ENCODE results near the gene TEF.
"Not testable (repeated sequence)": the region's sequence is repeated elsewhere in the genome, so short reads cannot be mapped to it uniquely, and the experiment has no call there.

Gene TEF

DNA sequence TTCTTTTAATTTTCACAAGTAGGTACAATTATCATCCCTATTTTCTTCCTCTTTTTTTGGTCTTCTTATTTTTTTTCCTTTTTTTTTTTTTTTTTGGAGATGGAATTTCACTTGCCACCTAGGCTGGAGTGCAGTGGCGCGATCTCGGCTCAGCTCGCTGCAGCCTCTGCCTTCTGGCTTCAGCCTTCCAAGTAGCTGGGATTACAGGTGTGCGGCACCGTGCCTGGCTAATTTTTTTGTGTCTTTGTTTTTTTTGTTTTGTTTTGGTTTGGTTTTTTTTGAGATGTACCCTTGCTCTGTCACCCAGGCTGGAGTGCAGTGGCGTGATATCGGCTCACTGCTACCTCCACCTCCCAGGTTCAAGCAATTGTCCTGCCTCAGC lies 48.2 kb downstream of the TEF start:
- no peak for DNase-seq

GRCh38 chr22:41431656-41432055 lies 49.9 kb downstream of the TEF start:
- no peak for DNase-seq

DNA sequence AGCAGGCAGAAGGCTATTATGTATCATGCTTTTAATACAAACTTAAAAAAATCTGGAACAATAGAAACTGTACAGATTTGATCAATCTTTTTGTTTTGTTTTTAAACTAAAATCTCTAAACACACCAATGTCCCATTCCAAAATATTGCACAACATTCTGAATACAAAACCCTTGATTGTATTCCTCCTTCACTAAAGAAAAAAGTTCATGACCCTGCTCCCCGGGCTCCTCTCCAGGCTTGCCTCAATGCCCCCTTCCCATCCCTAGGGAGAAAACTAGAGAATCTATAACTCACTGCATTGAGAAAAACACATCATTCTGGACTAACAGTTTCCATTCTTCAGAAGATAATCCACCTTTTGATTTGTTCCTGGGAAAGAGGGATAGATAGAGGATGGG lies 51.7 kb downstream of the TEF start:
- not testable (repeated sequence) for DNase-seq

- not testable (repeated sequence) for DNase-seq
Observed at GRCh38 chr22:41434361-41435003, 52.7 kb downstream of the TEF start.

DNA sequence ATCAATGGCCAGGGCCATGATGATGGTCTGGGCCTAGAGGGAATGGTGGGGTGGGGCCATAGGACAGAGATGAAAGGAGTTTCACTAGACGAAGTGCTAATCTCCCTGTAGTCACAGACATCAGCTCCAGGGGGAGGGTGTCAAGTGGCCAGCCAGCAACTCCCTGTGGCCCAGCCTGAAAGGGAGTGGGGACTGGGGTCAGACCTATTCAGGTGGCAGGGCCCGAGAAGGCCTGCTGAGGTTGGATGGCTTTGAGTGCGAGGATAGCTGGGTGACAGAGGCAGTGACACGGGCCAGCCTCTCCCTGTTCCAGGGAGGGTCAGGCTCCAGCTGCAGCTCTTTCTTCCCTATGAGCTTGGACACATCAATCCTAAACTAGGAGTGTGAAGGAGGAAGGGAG lies 53.8 kb downstream of the TEF start:
- no peak for DNase-seq

- DNase-seq: no peak
Observed at GRCh38 chr22:41436322-41437113, 54.8 kb downstream of the TEF start.

- DNase-seq: no peak
Observed at GRCh38 chr22:41437198-41437597, 55.5 kb downstream of the TEF start.

GRCh38 chr22:41440511-41440910 lies 58.8 kb downstream of the TEF start:
- not testable (repeated sequence) for DNase-seq

DNA sequence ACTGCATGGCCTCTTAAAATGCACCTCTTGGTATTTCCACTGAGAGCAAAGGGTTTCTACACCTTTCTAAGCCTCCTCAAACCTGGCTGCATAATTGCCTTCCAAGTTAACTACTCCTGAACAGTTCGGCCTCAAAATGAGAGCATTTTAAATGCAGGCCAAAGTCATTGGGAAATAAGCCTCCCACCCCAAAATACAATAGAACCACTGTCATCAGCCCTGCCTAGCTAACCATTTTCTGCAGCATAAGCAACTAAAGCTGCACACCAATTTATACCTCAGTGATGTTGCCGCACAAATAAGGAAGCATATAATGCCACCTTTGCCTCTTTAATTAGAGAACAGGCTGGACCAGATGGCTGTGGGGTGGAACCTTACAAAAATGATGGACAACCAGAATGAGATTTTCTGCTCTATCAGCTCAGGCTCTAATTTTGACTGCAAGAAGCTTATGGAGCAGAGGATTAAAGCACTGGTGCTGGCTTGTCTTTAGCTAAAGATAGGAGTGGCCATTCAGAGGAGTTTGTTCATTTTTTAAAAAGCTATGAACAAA lies 60.6 kb downstream of the TEF start:
- DNase-seq: no peak

DNA sequence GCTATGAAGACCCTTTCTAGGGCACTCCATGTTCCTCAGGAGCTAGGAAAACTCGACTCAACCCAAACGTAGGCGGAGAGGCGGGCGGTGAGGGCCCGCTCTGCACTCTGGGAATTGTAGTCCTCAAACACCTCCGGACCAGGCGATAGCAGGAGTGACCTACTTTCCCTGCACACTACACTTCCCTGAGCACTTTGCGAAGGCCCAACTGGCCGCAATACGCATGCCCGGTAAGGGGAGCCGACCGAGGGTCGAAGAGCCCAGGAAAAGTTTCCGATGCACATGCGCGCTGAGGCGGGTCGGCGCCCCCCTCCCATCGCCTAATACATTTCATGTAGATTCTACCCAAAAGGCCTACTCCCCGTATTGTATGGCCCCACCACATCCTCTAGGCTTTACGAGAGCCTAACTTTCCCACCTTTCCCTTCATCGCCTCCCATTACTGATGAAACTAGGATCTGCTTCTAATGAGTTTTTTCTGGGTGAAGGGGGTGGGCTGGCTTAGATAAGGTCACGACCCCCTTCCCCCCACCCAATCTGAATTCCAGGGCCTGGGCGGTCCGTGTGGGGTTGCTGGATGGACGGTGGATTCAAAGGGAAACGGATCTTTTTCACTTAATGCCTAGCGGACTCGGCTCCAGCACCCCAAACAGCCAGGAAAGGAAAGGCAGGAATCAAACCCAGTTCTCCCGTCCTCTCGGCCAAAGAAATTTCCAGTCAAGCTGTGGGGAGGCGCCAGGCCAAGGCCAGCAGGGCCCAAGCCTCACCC lies 62.8 kb downstream of the TEF start:
- peak; percentile 90 for DNase-seq

DNA sequence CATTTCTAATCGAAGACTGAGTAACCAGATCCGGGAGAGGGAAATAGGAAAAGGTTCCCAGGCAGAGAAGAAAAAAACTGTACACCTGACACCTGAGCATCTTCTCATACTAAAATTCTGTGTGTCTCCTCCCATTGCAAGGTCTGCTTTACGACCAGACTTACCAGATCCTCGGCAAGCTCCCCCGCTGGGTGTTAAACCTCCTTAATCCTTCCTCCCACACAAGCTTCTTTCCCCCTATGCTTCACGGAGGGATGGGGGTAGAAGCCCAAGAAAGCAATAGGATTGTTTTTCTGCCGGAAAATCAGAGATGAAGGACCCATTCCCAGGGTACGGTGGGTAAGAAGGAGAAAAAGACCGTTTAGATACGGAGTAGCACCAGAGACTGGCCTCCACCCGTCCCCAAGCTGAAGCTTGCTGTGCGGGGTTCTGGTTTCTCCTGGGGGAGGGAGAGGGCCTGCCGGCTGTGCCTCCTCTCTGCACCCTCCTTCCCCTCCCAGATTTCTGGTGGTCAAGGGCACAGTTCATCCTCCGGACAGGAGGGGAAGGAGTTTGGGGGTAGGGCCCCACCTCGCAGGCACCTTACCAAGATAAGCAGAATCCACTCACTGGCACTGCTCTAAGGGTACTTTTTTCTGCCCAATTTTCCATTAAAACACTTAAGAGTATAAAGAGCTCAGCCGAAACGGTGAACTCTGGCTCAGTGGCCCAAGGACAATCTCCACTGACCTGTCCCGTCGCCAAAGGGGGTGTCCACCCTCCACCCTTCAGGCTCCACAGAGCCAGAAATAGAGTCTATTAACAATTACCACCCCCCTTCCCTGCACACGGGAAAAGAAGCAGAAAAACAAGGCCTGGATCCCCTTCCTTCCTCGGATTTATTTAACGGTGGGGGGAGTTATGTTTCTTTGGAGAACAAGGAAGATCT lies 63.7 kb downstream of the TEF start:
- DNase-seq: peak; percentile 43

GRCh38 chr22:41446057-41446501 lies 64.3 kb downstream of the TEF start:
- no peak for DNase-seq

- DNase-seq: peak; percentile 96
Observed at GRCh38 chr22:41446639-41447434, 65.1 kb downstream of the TEF start, which contains the start of gene TOB2. Gene TOB2, minus strand, starts transcription at chr22:41446801. Its CDS starts 9,456 bp downstream, at chr22:41437345.

GRCh38 chr22:41447435-41448188 lies 65.9 kb downstream of the TEF start:
- peak; percentile 58 for DNase-seq

DNA sequence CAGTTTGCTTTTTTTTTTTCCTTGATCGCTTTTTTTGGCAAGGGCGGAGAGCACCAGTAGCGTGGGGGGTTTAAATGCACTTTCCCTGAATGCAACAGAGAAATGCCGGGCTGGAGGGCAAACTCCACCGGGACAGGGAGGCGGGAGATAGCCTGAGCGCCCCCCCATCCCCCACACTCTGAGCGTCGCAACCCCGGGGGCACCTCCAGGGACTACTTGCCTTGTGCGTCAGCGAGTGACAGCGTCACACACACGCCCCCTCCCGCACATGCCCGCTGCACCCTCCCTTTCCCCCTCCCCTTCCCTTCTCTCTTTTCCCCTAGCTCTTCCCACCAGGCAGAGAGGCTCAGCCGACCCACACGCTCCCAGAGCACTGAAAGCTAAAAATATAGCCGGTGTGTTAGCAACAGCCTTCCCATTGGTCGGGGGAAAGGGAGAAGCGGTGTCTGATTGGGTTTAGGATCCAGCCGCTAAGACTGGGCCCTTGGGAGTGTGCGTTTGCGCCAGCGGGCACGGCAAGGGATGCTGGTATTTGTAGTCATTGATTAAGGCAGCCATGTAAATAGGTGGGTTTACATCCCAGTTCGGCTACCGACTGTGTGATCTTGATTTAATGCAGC lies 66.6 kb downstream of the TEF start:
- DNase-seq: peak; percentile 96
